Esophagus squamous epithelium (tissue), 4 donors: Measurements from ENCODE around the gene TMEM238. TPM values are rescaled to one million over a fixed set of nuclear protein-coding genes. Genes with fewer than 3 reads are reported as not detected.

ENCODE experiments used
- total RNA-seq, 4 donors: library from RNA; depleted of rRNA; stranded (reverse); fragments of >200 nt; gene quantifications; one replicate each; pipeline ENCODE4 v1.1.0, GENCODE V29; 2016

Gene TMEM238
- total RNA-seq, 4 donors from 2014 or later, result 11.9 to 41.8 (median 27.1) TPM

Other genes starting within 250 kb of the TMEM238 start
- 10 to 100 TPM in 1 of 4 donors, 1 to 10 TPM in 3; 3.3 to 23.1 (median 6.2) TPM for gene TNNT1, start 235.1 kb downstream of the TMEM238 start, total RNA-seq
- not detected for gene TNNI3, start 226.6 kb downstream of the TMEM238 start, total RNA-seq
- 1 to 10 TPM in 3 of 4 donors, under 1 TPM in 1; 0.53 to 2.8 (median 1.4) TPM for gene DNAAF3, start 217.7 kb downstream of the TMEM238 start, total RNA-seq
- under 1 TPM in 1 of 4 donors, not detected in 3; 0.22 TPM for gene SYT5, start 204.0 kb downstream of the TMEM238 start, total RNA-seq
- gene PTPRH, start 174.8 kb downstream of the TMEM238 start, total RNA-seq, result 1 to 10 TPM in 3 of 4 donors, under 1 TPM in 1; 0.57 to 2.0 (median 1.3) TPM
- 1 to 10 TPM in 3 of 4 donors, not detected in 1; 1.1 to 3.6 (median 2.2) TPM for gene TMEM86B, start 155.5 kb downstream of the TMEM238 start, total RNA-seq
- gene PPP6R1, start 125.3 kb downstream of the TMEM238 start, total RNA-seq, result 10 to 100 TPM; 30.6 to 59.2 (median 47.4) TPM
- gene HSPBP1, start 104.2 kb downstream of the TMEM238 start, total RNA-seq, result 10 to 100 TPM; 27.1 to 40.7 (median 32.4) TPM
- 1 to 10 TPM in 1 of 4 donors, under 1 TPM in 1, not detected in 2; 0.73 to 1.1 TPM for gene BRSK1, start 100.3 kb downstream of the TMEM238 start, total RNA-seq
- 1 to 10 TPM in 1 of 4 donors, not detected in 3; 1.7 TPM for gene TMEM150B, start 59.0 kb downstream of the TMEM238 start, total RNA-seq
- 1 to 10 TPM; 5.3 to 9.9 (median 8.2) TPM for gene KMT5C, start 44.4 kb downstream of the TMEM238 start, total RNA-seq
- gene COX6B2, start 29.6 kb downstream of the TMEM238 start, total RNA-seq, result 1 to 10 TPM in 1 of 4 donors, under 1 TPM in 2, not detected in 1; 0.66 to 1.4 (median 0.95) TPM
- gene GARIN5B, start 21.0 kb downstream of the TMEM238 start, total RNA-seq, result not detected
- gene IL11, start 13.8 kb downstream of the TMEM238 start, total RNA-seq, result not detected
- not detected for gene TMEM190, start 7.5 kb downstream of the TMEM238 start, total RNA-seq
- gene RPL28, start 1.6 kb upstream of the TMEM238 start, total RNA-seq, result 100 to 1,000 TPM; 395 to 866 (median 753) TPM
- 10 to 100 TPM; 15.6 to 41.4 (median 31.2) TPM for gene UBE2S, start 23.5 kb upstream of the TMEM238 start, total RNA-seq
- not detected for gene SHISA7, start 59.0 kb upstream of the TMEM238 start, total RNA-seq
- 10 to 100 TPM; 60.5 to 98.1 (median 78.7) TPM for gene ISOC2, start 77.3 kb upstream of the TMEM238 start, total RNA-seq
- gene C19orf85, start 80.5 kb upstream of the TMEM238 start, total RNA-seq, result not detected
- 10 to 100 TPM in 1 of 4 donors, 1 to 10 TPM in 3; 4.4 to 22.0 (median 6.8) TPM for gene ZNF628, start 92.3 kb upstream of the TMEM238 start, total RNA-seq
- gene NAT14, start 100.9 kb upstream of the TMEM238 start, total RNA-seq, result 1 to 10 TPM; 1.3 to 4.3 (median 2.9) TPM
- gene SSC5D, start 104.1 kb upstream of the TMEM238 start, total RNA-seq, result 1 to 10 TPM in 1 of 4 donors, under 1 TPM in 3; 0.40 to 5.0 (median 0.68) TPM
- gene SBK2, start 152.8 kb upstream of the TMEM238 start, total RNA-seq, result not detected
- 1 to 10 TPM in 1 of 4 donors, under 1 TPM in 1, not detected in 2; 0.22 to 1.0 TPM for gene SBK3, start 161.3 kb upstream of the TMEM238 start, total RNA-seq
- gene ZNF579, start 196.6 kb upstream of the TMEM238 start, total RNA-seq, result 1 to 10 TPM in 3 of 4 donors, under 1 TPM in 1; 0.75 to 3.0 (median 2.2) TPM
- 10 to 100 TPM in 1 of 4 donors, 1 to 10 TPM in 3; 5.8 to 12.7 (median 7.9) TPM for gene FIZ1, start 215.2 kb upstream of the TMEM238 start, total RNA-seq
- gene ZNF524, start 216.0 kb upstream of the TMEM238 start, total RNA-seq, result 10 to 100 TPM; 17.7 to 25.9 (median 22.9) TPM
- gene ZNF865, start 221.4 kb upstream of the TMEM238 start, total RNA-seq, result 1 to 10 TPM; 2.7 to 5.3 (median 3.3) TPM
- gene ZNF784, start 240.3 kb upstream of the TMEM238 start, total RNA-seq, result 1 to 10 TPM; 2.9 to 6.9 (median 4.4) TPM